ENCODE data around the gene RMI1.

- TF ChIP-seq RFX5 (IDR thresholded peaks at IDR 0.05; ENCODE audit: borderline replicate concordance, low read depth, low read length) (no peak), CTCF (IDR thresholded peaks at IDR 0.05; ENCODE audit: control extremely low read depth in 1 of 3, insufficient read depth in 1 of 3, low read depth in 1 of 3, low read length in 3 of 3) (no peak), CEBPB (IDR thresholded peaks at IDR 0.05; ENCODE audit: low read depth, low read length) (no peak)
Observed at GRCh38 chr9:84002344-84002743, 21.7 kb downstream of the RMI1 start.
